Measurements from ENCODE around the gene PARN. TPM values are rescaled to one million over a fixed set of nuclear protein-coding genes. Genes with fewer than 3 reads are reported as not detected.
A peak's percentile ranks its signal among the peaks of the same experiment; 100 is the strongest.
"Not testable (repeated sequence)": the region's sequence is repeated elsewhere in the genome, so short reads cannot be mapped to it uniquely, and the experiment has no call there.

The PARN gene
- total RNA-seq, 1 experiment from 2014 or later = 25.9 TPM

- in situ Hi-C loops (cut with HindIII; ENCODE audit: low pct_unique_long_range_greater_than_20kb, low sequenced_read_pairs) = no loop called here
- DNase-seq (ENCODE audit: low read depth) = peak; percentile 25
Observed at GRCh38 chr16:14600164-14600563, 29.9 kb downstream of the PARN start.

GRCh38 chr16:14586637-14587305, 43.3 kb downstream of the PARN start:
- no peak for DNase-seq (ENCODE audit: low read depth)
- in situ Hi-C loops (cut with HindIII; ENCODE audit: low pct_unique_long_range_greater_than_20kb, low sequenced_read_pairs) = no loop called here

- in situ Hi-C loops (cut with HindIII; ENCODE audit: low pct_unique_long_range_greater_than_20kb, low sequenced_read_pairs) = no loop called here
- no peak for DNase-seq (ENCODE audit: low read depth)
Observed at GRCh38 chr16:14585287-14585686, 44.8 kb downstream of the PARN start.

GRCh38 chr16:14580926-14581325, 49.1 kb downstream of the PARN start:
- in situ Hi-C loops (cut with HindIII; ENCODE audit: low pct_unique_long_range_greater_than_20kb, low sequenced_read_pairs); DNase-seq (ENCODE audit: low read depth): not testable (repeated sequence)

GRCh38 chr16:14579266-14579665, 50.8 kb downstream of the PARN start:
- no peak for DNase-seq (ENCODE audit: low read depth)
- in situ Hi-C loops (cut with HindIII; ENCODE audit: low pct_unique_long_range_greater_than_20kb, low sequenced_read_pairs) = no loop called here

GRCh38 chr16:14576532-14576931, 53.5 kb downstream of the PARN start:
- in situ Hi-C loops (cut with HindIII; ENCODE audit: low pct_unique_long_range_greater_than_20kb, low sequenced_read_pairs) = no loop called here
- no peak for DNase-seq (ENCODE audit: low read depth)

- in situ Hi-C loops (cut with HindIII; ENCODE audit: low pct_unique_long_range_greater_than_20kb, low sequenced_read_pairs) = no loop called here
- DNase-seq (ENCODE audit: low read depth) = no peak
Observed at GRCh38 chr16:14576069-14576468, 54.0 kb downstream of the PARN start.

GRCh38 chr16:14574698-14575415, 55.2 kb downstream of the PARN start:
- in situ Hi-C loops (cut with HindIII; ENCODE audit: low pct_unique_long_range_greater_than_20kb, low sequenced_read_pairs); DNase-seq (ENCODE audit: low read depth): not testable (repeated sequence)

GRCh38 chr16:14572535-14572934, 57.5 kb downstream of the PARN start:
- no peak for DNase-seq (ENCODE audit: low read depth)
- in situ Hi-C loops (cut with HindIII; ENCODE audit: low pct_unique_long_range_greater_than_20kb, low sequenced_read_pairs) = no loop called here

GRCh38 chr16:14569213-14569612, 60.8 kb downstream of the PARN start:
- no peak for DNase-seq (ENCODE audit: low read depth)
- in situ Hi-C loops (cut with HindIII; ENCODE audit: low pct_unique_long_range_greater_than_20kb, low sequenced_read_pairs) = no loop called here

- in situ Hi-C loops (cut with HindIII; ENCODE audit: low pct_unique_long_range_greater_than_20kb, low sequenced_read_pairs) = no loop called here
- DNase-seq (ENCODE audit: low read depth) = no peak
Observed at GRCh38 chr16:14566599-14566998, 63.5 kb downstream of the PARN start.

- DNase-seq (ENCODE audit: low read depth) = no peak
- in situ Hi-C loops (cut with HindIII; ENCODE audit: low pct_unique_long_range_greater_than_20kb, low sequenced_read_pairs) = no loop called here
Observed at GRCh38 chr16:14565688-14566025, 64.4 kb downstream of the PARN start.

GRCh38 chr16:14564861-14565687, 65.0 kb downstream of the PARN start:
- DNase-seq (ENCODE audit: low read depth) = peak; percentile 85

GRCh38 chr16:14564323-14564722, 65.7 kb downstream of the PARN start:
- peak; percentile 18 for DNase-seq (ENCODE audit: low read depth)
- in situ Hi-C loops (cut with HindIII; ENCODE audit: low pct_unique_long_range_greater_than_20kb, low sequenced_read_pairs) = no loop called here

More at GRCh38 chr16:14564861-14565687, 65.0 kb downstream of the PARN start:
- in situ Hi-C loops (cut with HindIII; ENCODE audit: low pct_unique_long_range_greater_than_20kb, low sequenced_read_pairs) = no loop called here

GRCh38 chr16:14562691-14563491, 67.2 kb downstream of the PARN start:
- in situ Hi-C loops (cut with HindIII; ENCODE audit: low pct_unique_long_range_greater_than_20kb, low sequenced_read_pairs) = no loop called here
- DNase-seq (ENCODE audit: low read depth) = peak; percentile 60

- in situ Hi-C loops (cut with HindIII; ENCODE audit: low pct_unique_long_range_greater_than_20kb, low sequenced_read_pairs) = no loop called here
- DNase-seq (ENCODE audit: low read depth) = no peak
Observed at GRCh38 chr16:14560523-14560922, 69.5 kb downstream of the PARN start.

- in situ Hi-C loops (cut with HindIII; ENCODE audit: low pct_unique_long_range_greater_than_20kb, low sequenced_read_pairs) = no loop called here
- no peak for DNase-seq (ENCODE audit: low read depth)
Observed at GRCh38 chr16:14559809-14560241, 70.2 kb downstream of the PARN start.

- in situ Hi-C loops (cut with HindIII; ENCODE audit: low pct_unique_long_range_greater_than_20kb, low sequenced_read_pairs) = no loop called here
- no peak for DNase-seq (ENCODE audit: low read depth)
Observed at GRCh38 chr16:14553447-14553846, 76.6 kb downstream of the PARN start.

All from Caki2 (cell line).